Body of pancreas (tissue), 4 donors: ENCODE results near the gene MOV10L1.

ENCODE experiments used
- POLR2A ChIP-seq, 3 donors: fragments of 450-650 bp; IDR thresholded peaks; one replicate each; pipeline ENCODE4 v1.6.1; 2016; ENCODE audit warnings: antibody characterized with exemption in 3 of 3, mild to moderate bottlenecking in 2 of 3
- TF ChIP-seq, protein P1 (sequence below), 7 experiments: fragments of 450-650 bp in 4 of 7; fragments of 200-600 bp in 3 of 7; sonication (generic) in 3 of 7; IDR thresholded peaks; one replicate each; pipeline ENCODE4 v1.5.1; 2016 to 2019; ENCODE audit warnings: antibody characterized with exemption in 7 of 7

- TF ChIP-seq, protein P1, sequence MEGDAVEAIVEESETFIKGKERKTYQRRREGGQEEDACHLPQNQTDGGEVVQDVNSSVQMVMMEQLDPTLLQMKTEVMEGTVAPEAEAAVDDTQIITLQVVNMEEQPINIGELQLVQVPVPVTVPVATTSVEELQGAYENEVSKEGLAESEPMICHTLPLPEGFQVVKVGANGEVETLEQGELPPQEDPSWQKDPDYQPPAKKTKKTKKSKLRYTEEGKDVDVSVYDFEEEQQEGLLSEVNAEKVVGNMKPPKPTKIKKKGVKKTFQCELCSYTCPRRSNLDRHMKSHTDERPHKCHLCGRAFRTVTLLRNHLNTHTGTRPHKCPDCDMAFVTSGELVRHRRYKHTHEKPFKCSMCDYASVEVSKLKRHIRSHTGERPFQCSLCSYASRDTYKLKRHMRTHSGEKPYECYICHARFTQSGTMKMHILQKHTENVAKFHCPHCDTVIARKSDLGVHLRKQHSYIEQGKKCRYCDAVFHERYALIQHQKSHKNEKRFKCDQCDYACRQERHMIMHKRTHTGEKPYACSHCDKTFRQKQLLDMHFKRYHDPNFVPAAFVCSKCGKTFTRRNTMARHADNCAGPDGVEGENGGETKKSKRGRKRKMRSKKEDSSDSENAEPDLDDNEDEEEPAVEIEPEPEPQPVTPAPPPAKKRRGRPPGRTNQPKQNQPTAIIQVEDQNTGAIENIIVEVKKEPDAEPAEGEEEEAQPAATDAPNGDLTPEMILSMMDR (IDR thresholded peaks at IDR 0.05): no peak
- TF ChIP-seq POLR2A (IDR thresholded peaks at IDR 0.05): no peak
Measured at GRCh38 chr22:50089231-50089630, 575 bp upstream of the MOV10L1 start.
